Neural progenitor cell (in vitro differentiated cells): ENCODE results near the gene CCM2.

Experiments used
- EZH2 ChIP-seq: fragments of 200-600 bp; sonication (generic); IDR thresholded peaks from 2 replicates; pipeline ENCODE4 v1.6.1; 2017; ENCODE audit warnings: antibody characterized with exemption, mild to moderate bottlenecking, moderate library complexity
- EZH2phosphoT487 ChIP-seq: fragments of 200-600 bp; sonication (generic); IDR thresholded peaks from 2 replicates; pipeline ENCODE4 v1.6.1; 2017; ENCODE audit warnings: antibody characterized with exemption
- TF ChIP-seq, protein P1 (sequence below): fragments of 200-600 bp; sonication (generic); IDR thresholded peaks from 2 replicates; pipeline ENCODE4 v1.5.1; 2017; ENCODE audit warnings: antibody characterized with exemption, mild to moderate bottlenecking

GRCh38 chr7:45075871-45076796, 76.1 kb downstream of the CCM2 start:
- TF ChIP-seq, protein P1, sequence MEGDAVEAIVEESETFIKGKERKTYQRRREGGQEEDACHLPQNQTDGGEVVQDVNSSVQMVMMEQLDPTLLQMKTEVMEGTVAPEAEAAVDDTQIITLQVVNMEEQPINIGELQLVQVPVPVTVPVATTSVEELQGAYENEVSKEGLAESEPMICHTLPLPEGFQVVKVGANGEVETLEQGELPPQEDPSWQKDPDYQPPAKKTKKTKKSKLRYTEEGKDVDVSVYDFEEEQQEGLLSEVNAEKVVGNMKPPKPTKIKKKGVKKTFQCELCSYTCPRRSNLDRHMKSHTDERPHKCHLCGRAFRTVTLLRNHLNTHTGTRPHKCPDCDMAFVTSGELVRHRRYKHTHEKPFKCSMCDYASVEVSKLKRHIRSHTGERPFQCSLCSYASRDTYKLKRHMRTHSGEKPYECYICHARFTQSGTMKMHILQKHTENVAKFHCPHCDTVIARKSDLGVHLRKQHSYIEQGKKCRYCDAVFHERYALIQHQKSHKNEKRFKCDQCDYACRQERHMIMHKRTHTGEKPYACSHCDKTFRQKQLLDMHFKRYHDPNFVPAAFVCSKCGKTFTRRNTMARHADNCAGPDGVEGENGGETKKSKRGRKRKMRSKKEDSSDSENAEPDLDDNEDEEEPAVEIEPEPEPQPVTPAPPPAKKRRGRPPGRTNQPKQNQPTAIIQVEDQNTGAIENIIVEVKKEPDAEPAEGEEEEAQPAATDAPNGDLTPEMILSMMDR = no peak
- TF ChIP-seq EZH2phosphoT487 (no peak), EZH2 (no peak)
